Prostate gland (tissue), 2 donors: Measurements from ENCODE around the gene CLIC5. TPM values are rescaled to one million over a fixed set of nuclear protein-coding genes. Genes with fewer than 3 reads are reported as not detected.

Source experiments
- DNase-seq: peaks from one replicate; pipeline ENCODE4 v3.0.0-alpha.2; 2019; ENCODE audit warnings: low spot score
- H3K27ac ChIP-seq, 2 donors: fragments of 200-600 bp; sonication (generic); 2 replicates each; pipeline ENCODE4 v1.5.1; 2017 to 2019
- H3K27me3 ChIP-seq: fragments of 200-600 bp; sonication (generic); replicated peaks from 2 replicates; pipeline ENCODE4 v1.5.1; 2019; ENCODE audit not compliant: insufficient read depth
- H3K36me3 ChIP-seq, 2 donors: fragments of 200-600 bp; sonication (generic); 1 replicate in 1 of 2; 2 replicates in 1 of 2; pipeline versions ENCODE4 v1.5.1 to v1.8.1; 2017 to 2019
- H3K4me1 ChIP-seq: fragments of 200-600 bp; sonication (generic); replicated peaks from 2 replicates; pipeline ENCODE4 v1.5.1; 2019
- H3K4me3 ChIP-seq, 2 donors: fragments of 200-600 bp; sonication (generic); 2 replicates each; pipeline ENCODE4 v1.5.1; 2017 to 2019
- H3K9me3 ChIP-seq: fragments of 200-600 bp; sonication (generic); 2 replicates; pipeline ENCODE4 v1.5.1; 2017
- POLR2A ChIP-seq: fragments of 450-650 bp; IDR thresholded peaks from one replicate; pipeline ENCODE4 v1.6.1; 2016; ENCODE audit warnings: antibody characterized with exemption, mild to moderate bottlenecking
- POLR2AphosphoS5 ChIP-seq: sonication (generic); formaldehyde crosslinking; IDR thresholded peaks from one replicate; pipeline ENCODE4 v1.6.1; 2017; ENCODE audit warnings: antibody characterized with exemption
- WGBS: methylation state at CpG from one replicate; pipeline ENCODE4 v1.1.5; 2018; 5-methylcytosine and 5-hydroxymethylcytosine counted together
- intact Hi-C: fragments of 100-400 bp; cut with DNase I; formaldehyde crosslinking; loops from one replicate; pipeline ENCODE4 v1.14.2; 2022
- total RNA-seq, 2 donors: library from RNA; depleted of rRNA; stranded (reverse); fragments of >200 nt; gene quantifications; one replicate each; pipeline ENCODE4 v1.1.0, GENCODE V29; 2016
- TF ChIP-seq, protein P1 (sequence below), 4 experiments: fragments of 200-600 bp in 2 of 4; fragments of 450-650 bp in 2 of 4; sonication (generic) in 2 of 4; IDR thresholded peaks; 1 replicate in 3 of 4; 2 replicates in 1 of 4; pipeline ENCODE4 v1.5.1; 2016 to 2019; ENCODE audit warnings: antibody characterized with exemption in 4 of 4, mild to moderate bottlenecking in 2 of 4, moderate library complexity in 2 of 4

CLIC5 gene
- total RNA-seq, 2 donors from 2014 or later, result 3.2 to 4.5 TPM

DNA sequence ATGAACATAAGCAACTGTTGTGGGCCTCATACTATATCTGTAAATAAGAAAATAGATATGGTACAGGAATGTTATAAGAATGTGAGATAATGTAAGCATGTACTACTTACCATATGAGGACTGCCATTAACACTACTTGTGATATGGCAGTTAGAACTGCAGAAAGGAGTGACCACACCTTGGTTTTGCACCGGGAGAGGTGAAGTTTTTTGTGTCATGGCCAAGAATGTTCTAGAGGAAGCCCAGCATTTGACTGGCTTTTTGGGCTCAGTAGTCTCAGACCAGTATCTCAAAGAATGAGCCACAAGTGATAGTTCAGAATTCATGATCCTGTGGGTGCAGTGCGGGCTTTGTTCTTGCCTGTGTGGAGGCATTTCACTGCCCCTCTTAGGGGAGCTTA lies 123.5 kb downstream of the CLIC5 start:
- no peak overlapping the region for H3K4me3 ChIP-seq
- intact Hi-C loops, result no loop called here
- H3K9me3 ChIP-seq, result no peaks in the 10 kb centered on the region
- 92% methylated on average over 2 of the region's 2 CpGs for WGBS
- H3K27ac ChIP-seq, result no peak overlapping the region
- no peaks in the 10 kb centered on the region for H3K27me3 ChIP-seq
- H3K4me1 ChIP-seq, result no peaks in the 10 kb centered on the region
- H3K36me3 ChIP-seq, result no peaks in the 10 kb centered on the region
- TF ChIP-seq POLR2A (no peak), POLR2AphosphoS5 (no peak)
- no peak for DNase-seq

DNA sequence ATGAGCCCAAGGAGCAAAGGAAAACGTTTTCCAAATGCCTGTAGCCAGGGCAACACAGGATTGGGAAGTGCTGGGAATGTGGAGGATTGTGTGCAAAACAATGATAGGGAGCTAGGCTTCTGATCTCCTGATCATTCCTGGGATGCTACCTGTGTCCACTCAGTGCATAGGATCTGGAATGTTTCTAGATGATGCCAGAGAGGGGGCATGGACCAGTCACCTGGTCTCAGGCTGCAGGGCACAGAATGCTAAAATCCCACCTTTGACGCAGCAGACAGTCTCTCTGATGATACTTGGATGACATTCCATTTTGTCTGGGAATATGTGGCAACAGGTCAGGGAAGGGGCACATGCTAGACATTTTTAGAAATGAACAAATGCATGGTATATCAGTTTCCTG lies 128.9 kb downstream of the CLIC5 start:
- Histone ChIP-seq H3K27me3 (no peaks in the 10 kb centered on the region), H3K36me3 (no peaks in the 10 kb centered on the region), H3K9me3 (no peaks in the 10 kb centered on the region), H3K4me1 (no peaks in the 10 kb centered on the region), H3K4me3 (no peak overlapping the region), H3K27ac (no peak overlapping the region)
- TF ChIP-seq, protein P1, sequence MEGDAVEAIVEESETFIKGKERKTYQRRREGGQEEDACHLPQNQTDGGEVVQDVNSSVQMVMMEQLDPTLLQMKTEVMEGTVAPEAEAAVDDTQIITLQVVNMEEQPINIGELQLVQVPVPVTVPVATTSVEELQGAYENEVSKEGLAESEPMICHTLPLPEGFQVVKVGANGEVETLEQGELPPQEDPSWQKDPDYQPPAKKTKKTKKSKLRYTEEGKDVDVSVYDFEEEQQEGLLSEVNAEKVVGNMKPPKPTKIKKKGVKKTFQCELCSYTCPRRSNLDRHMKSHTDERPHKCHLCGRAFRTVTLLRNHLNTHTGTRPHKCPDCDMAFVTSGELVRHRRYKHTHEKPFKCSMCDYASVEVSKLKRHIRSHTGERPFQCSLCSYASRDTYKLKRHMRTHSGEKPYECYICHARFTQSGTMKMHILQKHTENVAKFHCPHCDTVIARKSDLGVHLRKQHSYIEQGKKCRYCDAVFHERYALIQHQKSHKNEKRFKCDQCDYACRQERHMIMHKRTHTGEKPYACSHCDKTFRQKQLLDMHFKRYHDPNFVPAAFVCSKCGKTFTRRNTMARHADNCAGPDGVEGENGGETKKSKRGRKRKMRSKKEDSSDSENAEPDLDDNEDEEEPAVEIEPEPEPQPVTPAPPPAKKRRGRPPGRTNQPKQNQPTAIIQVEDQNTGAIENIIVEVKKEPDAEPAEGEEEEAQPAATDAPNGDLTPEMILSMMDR (IDR thresholded peaks at IDR 0.05), result no peak
- TF ChIP-seq POLR2AphosphoS5, result no peak
- TF ChIP-seq POLR2A, result no peak
- intact Hi-C loops, result no loop called here
- WGBS, result 45% methylated on average over 2 of the region's 2 CpGs
- no peak for DNase-seq

DNA sequence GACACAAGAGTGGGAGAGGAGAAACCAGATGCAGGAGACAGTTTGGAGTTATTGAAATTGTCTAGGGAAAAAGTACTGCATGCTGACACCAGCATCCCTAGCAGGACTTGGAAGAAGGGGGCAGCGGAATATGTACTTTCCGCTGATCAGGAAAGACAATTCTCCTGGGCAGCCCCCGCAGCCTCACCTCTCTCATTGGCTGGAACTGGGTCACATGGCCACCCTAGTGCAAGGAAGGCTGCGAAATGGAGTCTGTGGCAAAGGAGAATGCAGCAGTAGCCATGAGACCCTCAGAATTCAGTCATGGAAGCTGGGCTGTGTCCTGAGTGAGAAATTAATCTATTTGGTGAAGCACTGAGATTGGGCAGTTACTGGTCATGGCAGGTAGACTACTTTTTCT lies 131.3 kb downstream of the CLIC5 start:
- TF ChIP-seq POLR2AphosphoS5 (no peak), POLR2A (no peak)
- TF ChIP-seq, protein P1 (IDR thresholded peaks at IDR 0.05), result no peak

DNA sequence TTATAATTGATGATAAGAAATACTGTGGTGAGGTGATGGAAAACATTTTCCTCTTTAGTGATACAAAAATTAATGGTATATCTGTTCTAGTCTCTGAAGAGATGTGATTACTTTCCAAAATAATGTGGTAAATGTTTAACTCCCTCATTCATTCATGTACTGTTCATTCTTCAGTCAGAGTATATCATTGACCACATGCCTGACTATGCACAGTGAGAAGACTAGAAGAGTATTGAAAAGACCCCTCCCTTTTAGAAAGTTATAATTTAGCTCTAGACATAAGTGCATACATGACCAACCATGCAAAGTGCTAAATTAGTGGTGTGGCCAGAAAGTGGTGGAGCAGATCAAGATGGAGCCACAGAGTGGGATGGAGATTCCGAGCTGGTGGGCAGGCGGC lies 133.0 kb downstream of the CLIC5 start:
- no peaks in the 10 kb centered on the region for H3K4me1 ChIP-seq

More for the DNA sequence above, 131.3 kb downstream of the CLIC5 start:
- H3K4me1 ChIP-seq, result no peaks in the 10 kb centered on the region
- H3K9me3 ChIP-seq, result no peaks in the 10 kb centered on the region
- H3K36me3 ChIP-seq, result no peaks in the 10 kb centered on the region
- no peak overlapping the region for H3K4me3 ChIP-seq
- no peaks in the 10 kb centered on the region for H3K27me3 ChIP-seq
- WGBS, result 85% methylated on average over 4 of the region's 4 CpGs
- intact Hi-C loops, result no loop called here
- DNase-seq, result no peak
- H3K27ac ChIP-seq, result no peak overlapping the region

DNA sequence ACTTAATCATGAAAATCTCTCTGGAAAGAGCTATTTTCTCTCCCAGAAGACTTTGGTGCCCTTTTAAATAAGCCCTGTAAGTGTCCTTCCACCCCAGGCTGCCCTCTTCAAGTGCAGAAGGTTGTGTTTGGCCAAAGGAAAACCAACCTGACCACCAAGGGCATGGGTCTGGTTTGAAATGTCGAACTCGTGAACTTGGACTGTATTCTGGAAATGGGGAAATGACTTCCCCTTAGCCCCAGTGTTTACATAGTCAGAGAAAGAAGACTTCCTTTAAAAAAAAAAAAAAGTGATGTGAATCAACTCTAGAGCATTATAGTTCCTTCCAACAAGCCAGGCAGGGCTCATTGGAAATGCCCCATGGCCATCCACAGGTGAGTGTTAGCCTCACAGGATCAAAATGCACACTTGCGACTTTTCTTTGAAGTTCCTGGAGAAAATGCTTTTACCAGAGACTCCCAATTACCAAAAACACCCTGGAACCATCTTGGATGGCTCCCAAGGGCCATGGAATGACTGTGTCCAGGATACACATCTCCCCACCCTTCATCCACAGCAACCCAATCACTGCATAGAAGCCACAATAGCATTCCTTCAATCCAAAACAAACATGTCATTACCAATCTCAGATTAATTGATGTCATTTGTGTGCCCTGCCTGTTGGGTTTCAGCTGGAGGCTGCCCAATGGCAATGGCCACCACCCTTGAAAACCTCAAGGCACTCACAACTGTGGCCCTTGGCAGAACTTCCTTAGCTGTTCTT lies 133.8 kb downstream of the CLIC5 start:
- no peak overlapping the region for H3K27ac ChIP-seq
- intact Hi-C loops, result no loop called here
- H3K27me3 ChIP-seq, result no peaks in the 10 kb centered on the region
- DNase-seq, result no peak
- no peaks in the 10 kb centered on the region for H3K36me3 ChIP-seq
- no peak overlapping the region for H3K4me3 ChIP-seq
- no peaks in the 10 kb centered on the region for H3K4me1 ChIP-seq
- no peaks in the 10 kb centered on the region for H3K9me3 ChIP-seq
- TF ChIP-seq, protein P1 (IDR thresholded peaks at IDR 0.05), result no peak
- TF ChIP-seq POLR2A (no peak), POLR2AphosphoS5 (no peak)
- WGBS, result 91% methylated on average over 3 of the region's 3 CpGs

More for the DNA sequence above, 133.0 kb downstream of the CLIC5 start:
- no peaks in the 10 kb centered on the region for H3K9me3 ChIP-seq
- no peak for TF ChIP-seq POLR2A
- no peaks in the 10 kb centered on the region for H3K36me3 ChIP-seq
- H3K27ac ChIP-seq, result no peak overlapping the region
- intact Hi-C loops, result no loop called here
- 90% methylated on average over 2 of the region's 2 CpGs for WGBS
- no peak overlapping the region for H3K4me3 ChIP-seq
- no peak for DNase-seq
- H3K27me3 ChIP-seq, result no peaks in the 10 kb centered on the region

DNA sequence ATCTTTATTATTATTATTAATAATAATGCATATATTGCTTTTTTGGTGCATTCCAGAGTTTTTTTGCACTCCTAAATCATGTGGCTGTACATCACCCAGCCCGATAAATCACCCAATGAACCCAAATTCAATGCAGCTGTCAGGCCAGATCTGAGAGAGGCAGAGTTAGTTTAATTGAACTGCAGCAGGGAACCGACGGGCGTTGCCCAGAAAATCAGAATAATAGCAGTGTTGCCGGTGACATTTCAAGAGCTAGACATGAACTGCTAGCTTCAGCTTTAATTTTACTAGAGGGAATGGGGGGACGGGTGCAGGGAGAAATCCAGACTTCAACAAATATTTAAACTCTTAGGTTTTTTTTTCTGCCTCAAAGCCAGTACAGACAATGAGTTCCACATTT lies 135.0 kb downstream of the CLIC5 start:
- TF ChIP-seq, protein P1 (IDR thresholded peaks at IDR 0.05), result no peak
- Histone ChIP-seq H3K36me3 (no peaks in the 10 kb centered on the region), H3K27me3 (no peaks in the 10 kb centered on the region), H3K4me3 (no peak overlapping the region), H3K4me1 (no peaks in the 10 kb centered on the region), H3K9me3 (no peaks in the 10 kb centered on the region), H3K27ac (no peak overlapping the region)
- WGBS, result 50% methylated on average over 6 of the region's 6 CpGs
- DNase-seq, result no peak
- intact Hi-C loops, result no loop called here
